Urinary bladder (tissue), 4 donors: ENCODE measurements around the gene CYRIA. TPM values are rescaled to one million over a fixed set of nuclear protein-coding genes. Genes with fewer than 3 reads are reported as not detected.

Experiments used
- DNase-seq: peaks from one replicate; pipeline ENCODE4 v3.0.0-alpha.2; 2015; ENCODE audit errors: extremely low spot score
- H3K27ac ChIP-seq: one replicate; pipeline ENCODE4 v1.5.1; 2013; ENCODE audit warnings: low read depth, mild to moderate bottlenecking, moderate library complexity
- H3K36me3 ChIP-seq: one replicate; pipeline ENCODE4 v1.6.1; 2013; ENCODE audit warnings: mild to moderate bottlenecking, moderate library complexity; ENCODE audit not compliant: insufficient read depth
- H3K4me1 ChIP-seq: one replicate; pipeline ENCODE4 v1.6.1; 2013; ENCODE audit warnings: mild to moderate bottlenecking, moderate library complexity; ENCODE audit not compliant: insufficient read depth
- H3K4me3 ChIP-seq: one replicate; pipeline ENCODE4 v1.5.1; 2013; ENCODE audit warnings: low read depth, low read length
- WGBS: extraction: QIAGEN DNeasy Blood & Tissue Kit; methylation state at CpG from one replicate; pipeline ENCODE4 v1.1.7; 2013; 5-methylcytosine and 5-hydroxymethylcytosine counted together
- polyA plus RNA-seq: library from polyadenylated mRNA; stranded (reverse); fragments of 200-250 nt; gene quantifications from one replicate; pipeline ENCODE4 v1.2.3, GENCODE V29; 2013
- total RNA-seq: library from RNA; depleted of rRNA; stranded (reverse); fragments of >200 nt; gene quantifications from one replicate; pipeline ENCODE4 v1.2.3, GENCODE V29; 2014
- donor health status: healthy with polysubstance abuse.
- donor health status: healthy.

The CYRIA gene
- total and polyA plus RNA-seq, 2 donors: 7.9 to 10.5 TPM

DNA sequence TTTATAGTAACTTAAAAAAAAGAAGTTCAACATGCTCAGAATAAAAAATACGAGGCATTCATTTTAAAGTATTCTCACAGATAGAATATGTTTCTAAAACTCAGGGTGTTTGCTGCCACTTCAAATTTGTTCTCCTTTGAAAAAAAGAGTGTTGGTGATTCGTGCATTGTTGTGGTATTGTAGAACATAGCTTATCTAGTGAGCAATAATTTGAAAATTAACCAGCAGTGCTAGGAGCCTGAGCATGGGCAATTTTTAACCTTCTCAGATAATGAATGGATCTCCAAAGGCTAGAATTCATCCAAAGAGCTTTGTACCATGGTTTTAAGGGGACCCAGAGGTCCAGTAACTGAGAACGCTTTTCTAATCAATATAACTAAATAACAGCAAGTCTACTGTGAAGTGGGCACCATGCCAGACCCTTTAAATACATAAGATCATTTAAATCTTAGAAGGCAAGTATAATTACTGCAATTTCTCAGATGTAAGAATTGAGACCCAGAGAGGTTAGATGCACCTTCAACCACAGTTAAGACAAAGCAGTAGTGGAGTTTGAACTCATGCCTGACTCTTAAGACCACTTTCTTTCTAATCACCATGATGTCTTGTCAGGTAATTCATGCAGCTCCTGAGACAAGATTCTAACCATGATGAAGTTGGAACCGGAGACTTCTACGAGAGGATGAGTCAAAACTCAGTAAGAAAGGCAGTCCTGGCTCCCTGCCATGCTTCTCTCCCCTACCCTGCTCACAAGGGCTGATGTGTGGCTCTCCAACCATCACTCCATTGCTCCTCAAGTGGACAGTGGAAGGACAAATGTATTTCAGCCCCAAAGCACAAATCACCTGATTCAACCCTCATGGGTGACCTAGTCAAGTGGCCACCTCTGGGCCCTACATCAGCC, 3.4 kb downstream of the CYRIA start:
- Histone ChIP-seq H3K4me1 (no peaks in the 10 kb centered on the region), H3K4me3 (no peak overlapping the region), H3K27ac (no peak overlapping the region), H3K36me3 (no peaks in the 10 kb centered on the region)
- no peak for DNase-seq
- WGBS: 78% methylated on average over 5 of the region's 5 CpGs

DNA sequence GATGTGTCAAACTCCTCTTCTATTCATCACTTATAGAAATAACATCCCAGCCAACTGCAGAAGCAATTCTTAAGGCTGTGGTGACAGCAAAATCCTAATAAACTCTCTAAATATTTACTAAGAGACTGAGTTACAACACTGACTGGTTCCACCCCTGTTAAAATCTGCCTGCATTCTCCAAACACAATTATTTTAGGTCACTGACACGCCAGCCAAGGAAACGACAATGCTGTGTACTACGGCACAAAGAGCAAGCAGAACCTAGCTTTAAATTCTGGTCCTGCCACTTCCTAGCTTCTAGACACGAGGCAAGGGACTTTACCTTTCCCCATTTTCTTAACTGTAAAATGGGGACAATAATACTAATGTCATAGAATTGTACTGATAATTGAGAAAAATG, 4.1 kb downstream of the CYRIA start:
- Histone ChIP-seq H3K36me3 (no peaks in the 10 kb centered on the region), H3K27ac (no peak overlapping the region), H3K4me1 (no peaks in the 10 kb centered on the region), H3K4me3 (no peak overlapping the region)
- whole genome bisulfite sequencing: 32% methylated on average over 4 of the region's 4 CpGs
- DNase-seq: no peak

DNA sequence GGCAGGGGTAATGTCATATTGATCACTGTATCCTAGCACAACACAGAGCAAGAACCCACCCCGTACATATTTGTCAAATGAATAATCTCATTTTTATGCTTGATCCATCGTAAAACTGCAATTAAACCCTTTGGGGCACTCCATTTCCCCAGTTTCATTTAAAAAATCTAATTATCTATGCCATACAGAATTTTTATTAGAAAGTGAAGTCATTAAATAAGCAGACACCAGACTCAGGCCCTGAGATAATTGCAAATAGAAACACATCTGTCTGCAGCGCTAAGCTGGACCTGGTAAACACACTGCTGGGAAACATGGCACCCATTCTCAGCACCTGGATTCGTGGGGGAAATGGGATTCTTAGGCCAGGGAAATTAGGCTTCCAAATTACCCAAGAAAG, 5.1 kb downstream of the CYRIA start:
- Histone ChIP-seq H3K27ac (no peak overlapping the region), H3K4me1 (no peaks in the 10 kb centered on the region), H3K4me3 (no peak overlapping the region), H3K36me3 (no peaks in the 10 kb centered on the region)
- WGBS: 69% methylated on average over 4 of the region's 4 CpGs
- no peak for DNase-seq

DNA sequence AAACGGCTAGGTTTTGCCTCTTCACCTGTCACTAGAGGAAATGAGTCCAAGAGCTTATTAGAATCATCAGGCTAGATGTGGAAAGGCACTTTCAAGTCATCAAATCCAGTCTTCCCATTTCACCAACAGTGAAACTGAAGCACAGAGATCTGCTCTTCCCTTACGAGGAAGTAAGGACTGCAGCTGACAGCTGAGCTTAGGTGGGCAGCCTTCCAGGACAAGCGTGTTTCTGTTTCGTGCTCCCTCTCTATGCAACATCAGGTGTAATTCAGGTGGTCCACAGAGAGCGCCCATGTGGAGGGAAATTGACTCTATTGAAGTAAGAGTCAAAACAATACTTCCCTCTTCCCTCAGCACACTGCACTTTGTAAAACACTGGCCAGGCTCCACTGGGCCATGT, 5.5 kb downstream of the CYRIA start:
- Histone ChIP-seq H3K4me3 (no peak overlapping the region), H3K36me3 (no peaks in the 10 kb centered on the region), H3K4me1 (no peaks in the 10 kb centered on the region), H3K27ac (no peak overlapping the region)
- DNase-seq: no peak
- WGBS: 78% methylated on average over 5 of the region's 5 CpGs

DNA sequence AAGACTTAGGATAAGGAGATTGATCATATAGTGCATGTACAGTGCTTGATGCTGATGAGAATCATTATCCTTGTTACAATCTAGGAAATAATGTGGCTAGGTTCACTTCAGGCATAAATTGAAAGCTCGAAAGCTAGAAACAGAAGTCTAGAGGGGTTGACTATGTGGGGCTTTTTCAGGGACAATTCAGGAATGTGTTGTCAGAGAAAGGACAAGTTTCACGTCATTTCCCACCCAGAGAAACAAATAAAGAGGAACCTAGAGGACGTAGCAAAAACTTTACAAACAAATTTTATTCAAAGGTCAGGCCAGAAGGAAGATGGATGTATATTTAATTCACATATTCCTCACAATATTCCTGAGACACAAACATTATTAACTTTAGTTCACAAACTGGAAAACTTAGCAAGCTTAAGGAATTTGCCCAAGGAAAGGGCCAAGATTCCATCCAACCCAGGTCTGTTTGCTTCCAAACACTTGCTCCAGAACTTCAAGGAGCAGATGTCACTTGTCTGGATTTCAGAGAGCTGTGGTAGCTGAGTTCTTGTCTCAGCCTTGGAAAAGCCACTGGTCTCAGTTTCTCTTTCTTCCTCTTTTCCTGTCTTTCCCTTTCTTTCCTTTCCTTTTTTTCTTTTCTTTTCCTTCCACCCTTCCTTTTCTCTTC, 7.4 kb downstream of the CYRIA start:
- no peaks in the 10 kb centered on the region for H3K4me1 ChIP-seq
- WGBS: 85% methylated on average over 3 of the region's 3 CpGs

DNA sequence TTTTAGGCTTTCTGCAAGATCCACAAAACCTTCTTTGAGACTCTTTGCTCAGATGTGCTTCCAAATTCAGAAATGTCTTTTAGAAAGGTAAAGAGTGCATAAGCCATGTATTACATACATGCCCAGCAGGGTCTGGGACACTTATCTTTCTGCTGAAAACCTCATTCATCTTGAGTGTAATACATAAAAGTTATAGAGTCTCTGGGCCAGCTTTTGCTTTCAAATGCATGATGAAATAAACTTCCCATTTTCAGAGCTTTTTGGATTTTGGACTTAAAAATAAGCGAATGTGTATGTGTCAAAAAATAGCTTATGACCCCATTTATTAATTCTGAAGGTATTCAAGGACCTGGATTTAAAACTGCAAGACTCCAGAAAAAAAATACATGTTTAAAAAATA, 8.0 kb downstream of the CYRIA start:
- no peak for DNase-seq
- H3K4me1 ChIP-seq: no peaks in the 10 kb centered on the region
- H3K36me3 ChIP-seq: no peaks in the 10 kb centered on the region
- H3K4me3 ChIP-seq: no peak overlapping the region
- no peak overlapping the region for H3K27ac ChIP-seq
- WGBS: 91% methylated on average over 1 of the region's 1 CpG

More for the DNA sequence above, 7.4 kb downstream of the CYRIA start:
- H3K4me3 ChIP-seq: no peak overlapping the region
- no peaks in the 10 kb centered on the region for H3K36me3 ChIP-seq
- H3K27ac ChIP-seq: no peak overlapping the region
- DNase-seq: no peak

DNA sequence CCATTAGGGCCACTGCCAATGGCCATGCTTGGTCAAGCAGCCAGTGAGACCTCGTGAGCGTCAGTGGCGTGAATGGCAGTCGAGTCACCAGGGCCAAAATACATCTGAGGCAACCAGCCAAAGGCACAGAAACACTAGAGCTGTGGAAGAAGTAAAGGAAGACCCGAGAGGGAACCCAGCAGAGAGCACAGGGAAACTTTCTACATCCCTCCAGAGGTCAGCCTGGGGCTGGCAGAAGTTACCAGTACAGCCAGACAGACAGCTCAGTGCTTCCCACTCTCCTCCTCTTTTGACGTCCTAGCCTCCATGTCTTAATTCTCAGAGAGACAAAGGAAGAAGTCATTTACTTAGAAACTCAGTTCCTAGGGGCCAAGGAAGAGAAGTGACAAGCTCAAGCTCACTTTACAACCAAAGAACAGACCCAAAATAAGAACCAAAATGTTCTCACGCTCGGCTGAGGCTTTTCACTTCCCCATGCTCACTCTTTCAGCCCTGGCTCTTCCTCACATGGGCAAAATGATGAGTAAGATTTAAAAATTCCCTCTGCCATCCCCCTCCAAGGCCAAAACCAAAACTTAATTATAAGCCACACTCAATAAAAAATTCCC, 8.7 kb downstream of the CYRIA start:
- no peaks in the 10 kb centered on the region for H3K36me3 ChIP-seq
- DNase-seq: no peak
- no peak overlapping the region for H3K4me3 ChIP-seq
- WGBS: 80% methylated on average over 8 of the region's 8 CpGs
- no peak overlapping the region for H3K27ac ChIP-seq
- H3K4me1 ChIP-seq: no peaks in the 10 kb centered on the region

DNA sequence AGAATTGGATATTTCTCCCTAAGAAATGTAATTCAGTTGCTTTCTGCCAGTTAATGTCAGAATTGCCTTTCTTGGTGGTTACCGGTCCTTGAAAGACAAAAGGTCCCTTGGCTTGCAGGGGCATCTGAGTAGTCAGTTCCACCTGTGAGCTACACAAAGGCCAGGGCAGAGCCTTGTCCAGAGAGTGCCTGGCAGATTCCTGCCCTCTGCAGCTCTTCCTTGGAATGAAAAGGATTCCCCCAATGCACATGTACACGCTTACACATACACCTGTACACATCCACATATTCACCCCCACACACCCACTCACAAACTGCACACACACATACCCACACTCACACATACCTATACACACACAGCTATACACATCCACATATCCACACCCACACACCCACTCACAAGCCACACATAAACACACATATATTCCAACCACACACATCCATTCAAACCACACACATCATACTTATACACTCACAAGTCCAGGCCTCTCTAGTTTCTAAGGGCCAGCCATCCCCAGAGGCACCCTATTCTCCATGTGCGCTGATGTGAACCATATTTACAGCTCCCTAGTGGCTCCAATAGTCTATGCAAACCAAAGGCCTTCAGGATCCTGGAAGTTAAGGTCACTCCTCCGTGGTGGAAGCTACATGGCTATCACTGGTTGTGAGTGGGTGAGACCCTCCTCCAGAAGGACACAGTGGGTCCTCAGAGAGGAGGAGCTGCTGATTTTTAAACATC, 9.6 kb downstream of the CYRIA start:
- Histone ChIP-seq H3K27ac (no peak overlapping the region), H3K4me1 (no peaks in the 10 kb centered on the region), H3K4me3 (no peak overlapping the region), H3K36me3 (no peaks in the 10 kb centered on the region)
- 94% methylated on average over 4 of the region's 4 CpGs for WGBS
- DNase-seq: no peak

DNA sequence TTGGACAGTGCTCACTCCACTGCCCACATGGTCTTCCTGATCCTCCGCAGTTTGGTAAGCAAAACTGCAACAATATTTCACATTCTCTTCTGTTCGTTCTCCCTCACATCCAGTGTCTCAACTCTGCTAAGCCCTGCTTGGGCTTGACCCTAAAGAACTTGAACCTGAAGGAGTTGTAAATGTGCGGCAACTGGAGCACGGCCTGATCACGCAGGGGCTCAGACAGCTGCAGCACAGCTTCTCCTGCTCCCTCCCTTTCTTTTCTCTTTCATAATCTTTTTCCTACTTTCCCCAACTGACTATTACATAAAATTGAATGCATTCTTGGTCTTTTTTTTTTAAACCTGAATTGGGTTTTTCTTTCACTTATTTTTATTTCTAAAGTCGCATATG, 10.2 kb downstream of the CYRIA start:
- no peak for DNase-seq
- 97% methylated on average over 6 of the region's 6 CpGs for WGBS
- Histone ChIP-seq H3K4me1 (no peaks in the 10 kb centered on the region), H3K27ac (no peak overlapping the region), H3K36me3 (no peaks in the 10 kb centered on the region), H3K4me3 (no peak overlapping the region)

DNA sequence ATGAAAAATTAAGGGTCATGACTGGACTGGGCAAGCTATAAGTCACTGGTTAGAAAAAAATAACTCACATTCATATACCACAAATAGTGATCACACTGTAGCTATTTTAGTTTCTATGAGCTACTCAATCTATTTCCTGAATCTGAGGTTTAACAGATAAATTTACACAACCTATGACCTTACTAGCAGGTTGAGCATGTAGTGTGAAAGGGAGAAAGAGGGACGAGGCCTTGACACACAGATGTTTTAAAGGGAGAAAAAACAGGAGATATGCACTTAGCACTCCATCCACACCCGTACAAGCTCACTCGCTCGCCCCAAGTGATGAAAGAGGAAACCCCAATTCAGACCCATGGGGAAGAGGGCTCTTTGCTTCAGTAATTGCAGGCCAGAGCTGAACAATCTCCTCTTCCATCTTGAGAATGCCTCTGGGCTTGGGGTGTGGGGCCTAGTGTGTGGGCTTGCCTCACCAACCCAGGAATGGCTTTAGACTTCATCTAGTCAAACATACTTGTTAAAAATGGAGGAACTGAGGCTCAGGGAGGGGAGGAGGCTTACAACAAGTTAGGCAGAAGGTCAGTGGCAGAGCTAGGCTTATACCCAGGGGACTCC, 10.7 kb downstream of the CYRIA start:
- no peaks in the 10 kb centered on the region for H3K4me1 ChIP-seq
- no peaks in the 10 kb centered on the region for H3K36me3 ChIP-seq
- no peak for DNase-seq
- WGBS: 88% methylated on average over 4 of the region's 4 CpGs
- no peak overlapping the region for H3K4me3 ChIP-seq
- H3K27ac ChIP-seq: no peak overlapping the region

DNA sequence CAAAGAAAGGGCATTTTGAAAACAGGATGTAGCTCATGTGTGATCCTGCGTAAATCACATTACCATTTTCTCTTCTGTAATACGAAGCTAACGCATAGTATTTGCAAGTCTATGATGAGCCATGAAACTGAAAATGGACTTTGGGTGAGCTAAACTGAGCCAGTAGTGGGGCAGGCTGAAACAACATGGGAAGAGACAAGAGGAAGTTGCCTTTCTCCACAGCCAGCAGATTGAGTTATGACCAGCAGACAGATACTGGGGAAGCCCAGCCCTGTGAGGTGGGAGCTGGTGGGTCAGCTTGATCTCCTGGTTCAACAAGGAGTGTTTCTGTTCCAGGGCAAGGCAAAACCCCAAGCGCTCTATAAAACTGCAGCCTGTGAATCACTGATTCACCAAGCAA, 11.8 kb downstream of the CYRIA start:
- no peak overlapping the region for H3K27ac ChIP-seq
- WGBS: 88% methylated on average over 4 of the region's 4 CpGs
- H3K4me3 ChIP-seq: no peak overlapping the region
- no peaks in the 10 kb centered on the region for H3K36me3 ChIP-seq
- DNase-seq: no peak
- no peaks in the 10 kb centered on the region for H3K4me1 ChIP-seq

DNA sequence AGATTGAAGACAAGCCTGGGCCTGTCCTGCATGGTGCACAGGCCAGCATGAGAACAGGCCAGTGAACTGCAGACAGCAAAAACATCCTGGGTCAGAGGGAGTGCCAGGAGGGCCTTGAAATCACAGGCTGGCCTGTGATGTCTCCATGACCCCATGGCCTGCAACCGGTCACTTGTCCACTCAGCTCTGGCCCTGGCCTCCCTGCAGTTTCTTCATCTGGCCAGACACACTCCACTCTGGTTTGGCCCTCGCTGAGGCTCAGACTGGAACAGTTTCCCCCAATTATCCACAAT, 12.6 kb downstream of the CYRIA start:
- no peak overlapping the region for H3K4me3 ChIP-seq
- 60% methylated on average over 2 of the region's 2 CpGs for WGBS
- no peak for DNase-seq

DNA sequence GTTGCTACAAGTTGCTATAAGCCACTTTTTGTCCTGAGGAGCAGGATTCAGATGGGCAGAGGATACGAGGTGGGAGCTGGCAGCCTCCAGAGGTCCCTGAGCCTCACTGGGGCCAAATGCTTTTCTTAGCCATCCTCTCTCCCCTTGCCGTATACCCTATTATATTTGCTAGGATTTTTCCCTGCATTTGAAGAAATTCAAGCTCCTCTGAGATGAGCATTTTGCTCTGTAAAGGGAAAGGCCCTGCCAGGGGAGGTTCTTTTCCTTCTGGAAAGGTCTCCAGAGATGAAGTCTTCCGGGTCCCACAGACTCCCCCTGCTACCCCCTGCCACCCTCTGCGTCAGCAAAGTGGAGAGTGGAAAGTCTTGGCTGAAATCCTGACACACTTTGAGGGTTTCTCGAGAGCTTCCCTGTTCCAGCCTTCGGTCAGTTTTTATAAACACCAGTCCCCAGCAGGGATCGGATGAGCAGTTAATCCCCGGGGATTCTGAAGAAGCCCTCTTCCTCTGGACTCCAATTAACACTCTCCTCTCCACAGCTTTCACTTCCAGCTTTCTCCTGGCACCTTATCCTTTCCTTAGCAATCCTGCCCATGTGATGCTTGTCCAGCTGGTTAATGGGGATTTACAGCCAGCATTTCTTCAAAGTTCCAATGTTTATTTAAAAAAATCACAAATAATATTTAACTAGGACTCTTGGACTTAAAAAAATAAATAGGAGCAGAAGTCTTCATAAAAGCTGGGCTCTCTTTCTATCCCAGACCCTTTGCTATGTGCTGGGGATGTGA, 13.1 kb downstream of the CYRIA start:
- H3K27ac ChIP-seq: peak overlapping the region; percentile 28
- no peaks in the 10 kb centered on the region for H3K36me3 ChIP-seq
- H3K4me1 ChIP-seq: no peaks in the 10 kb centered on the region
- H3K4me3 ChIP-seq: no peak overlapping the region
- no peak for DNase-seq
- 14% methylated on average over 8 of the region's 8 CpGs for WGBS

More for the DNA sequence above, 12.6 kb downstream of the CYRIA start:
- no peaks in the 10 kb centered on the region for H3K36me3 ChIP-seq
- H3K27ac ChIP-seq: no peak overlapping the region
- no peaks in the 10 kb centered on the region for H3K4me1 ChIP-seq
